ENCODE results near the gene OR6C4. TPM values are rescaled to one million over a fixed set of nuclear protein-coding genes. Genes with fewer than 3 reads are reported as not detected.
"Not testable (repeated sequence)": the region's sequence is repeated elsewhere in the genome, so short reads cannot be mapped to it uniquely, and the experiment has no call there.

The OR6C4 gene
- total and polyA plus RNA-seq, 2 experiments from 2014 or later: not detected

DNA sequence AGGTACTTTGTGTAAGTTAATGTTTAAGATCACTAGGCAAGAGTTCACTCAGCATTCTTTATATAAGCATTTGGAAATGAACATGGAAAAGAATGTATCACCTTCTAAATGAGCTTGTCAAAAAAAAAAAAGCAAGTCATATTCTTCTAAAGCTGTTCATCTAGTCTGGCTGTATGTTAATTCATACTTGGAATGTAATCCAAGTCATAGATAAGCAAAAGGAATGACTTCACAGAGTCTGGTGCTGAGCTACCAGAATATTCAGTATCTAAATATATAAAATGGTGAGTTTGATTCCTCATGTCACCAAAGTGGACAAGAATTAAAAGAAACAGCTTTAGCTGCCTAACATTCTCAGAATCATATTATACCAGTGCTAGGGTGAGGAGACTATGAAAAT is 4.9 kb downstream of the OR6C4 start:
- no peaks in the 10 kb centered on the region for H3F3A ChIP-seq (replicated peaks; ENCODE audit: low read depth)
- DNase-seq (ENCODE audit: low spot score) (no peak), ATAC-seq (no peak)
- H3K27ac ChIP-seq (ENCODE audit: low read depth): no peak overlapping the region
- H3K4me3 ChIP-seq: no peak overlapping the region
- no peaks in the 10 kb centered on the region for H3K4me1 ChIP-seq (ENCODE audit: insufficient read depth)
- H3K36me3 ChIP-seq (ENCODE audit: insufficient read depth): 0 out of 2 replicates have a peak, but pooled peaks cover 6% of the 10 kb centered on the region
- H3K27me3 ChIP-seq (ENCODE audit: insufficient read depth): no peaks in the 10 kb centered on the region
- no peaks in the 10 kb centered on the region for H3K27me3 Mint-ChIP-seq (ENCODE audit: insufficient read depth, low read depth, poor library complexity)
- peaks cover 28% of the 10 kb centered on the region for H3K9me3 Mint-ChIP-seq
- H3K4me2 ChIP-seq: no peak overlapping the region
- no peak overlapping the region for H2AFZ ChIP-seq
- no peaks in the 10 kb centered on the region for H3K79me2 ChIP-seq (replicated peaks; ENCODE audit: insufficient read depth)
- no peaks in the 10 kb centered on the region; the same call in 2 of the 3 replicates for H3K36me3 Mint-ChIP-seq (ENCODE audit: low read depth)
- H3K9me2 ChIP-seq (ENCODE audit: insufficient read depth): peaks cover 6% of the 10 kb centered on the region
- no peak overlapping the region for H3K27ac Mint-ChIP-seq
- TF ChIP-seq CREB1 (CRISPR knock-in tag; IDR thresholded peaks at IDR 0.05; ENCODE audit: low read depth): no peak
- no peak for TF ChIP-seq ZNF331 (CRISPR knock-in tag; IDR thresholded peaks at IDR 0.05; ENCODE audit: low read depth)
- TF ChIP-seq JUNB (IDR thresholded peaks at IDR 0.05; ENCODE audit: unreplicated experiment): no peak
- no peak for TF ChIP-seq ETS1 (IDR thresholded peaks at IDR 0.05)
- no peak for TF ChIP-seq ZNF462 (CRISPR knock-in tag; IDR thresholded peaks at IDR 0.05)
- TF ChIP-seq, protein P1, sequence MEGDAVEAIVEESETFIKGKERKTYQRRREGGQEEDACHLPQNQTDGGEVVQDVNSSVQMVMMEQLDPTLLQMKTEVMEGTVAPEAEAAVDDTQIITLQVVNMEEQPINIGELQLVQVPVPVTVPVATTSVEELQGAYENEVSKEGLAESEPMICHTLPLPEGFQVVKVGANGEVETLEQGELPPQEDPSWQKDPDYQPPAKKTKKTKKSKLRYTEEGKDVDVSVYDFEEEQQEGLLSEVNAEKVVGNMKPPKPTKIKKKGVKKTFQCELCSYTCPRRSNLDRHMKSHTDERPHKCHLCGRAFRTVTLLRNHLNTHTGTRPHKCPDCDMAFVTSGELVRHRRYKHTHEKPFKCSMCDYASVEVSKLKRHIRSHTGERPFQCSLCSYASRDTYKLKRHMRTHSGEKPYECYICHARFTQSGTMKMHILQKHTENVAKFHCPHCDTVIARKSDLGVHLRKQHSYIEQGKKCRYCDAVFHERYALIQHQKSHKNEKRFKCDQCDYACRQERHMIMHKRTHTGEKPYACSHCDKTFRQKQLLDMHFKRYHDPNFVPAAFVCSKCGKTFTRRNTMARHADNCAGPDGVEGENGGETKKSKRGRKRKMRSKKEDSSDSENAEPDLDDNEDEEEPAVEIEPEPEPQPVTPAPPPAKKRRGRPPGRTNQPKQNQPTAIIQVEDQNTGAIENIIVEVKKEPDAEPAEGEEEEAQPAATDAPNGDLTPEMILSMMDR (conservative IDR thresholded peaks at IDR 0.05; ENCODE audit: low read depth in 2 of 2): no peak
- no peak for TF ChIP-seq POLR2AphosphoS5 (IDR thresholded peaks at IDR 0.05; ENCODE audit: low read depth)
- TF ChIP-seq EZH2phosphoT487 (IDR thresholded peaks at IDR 0.05; ENCODE audit: unreplicated experiment): no peak
- H4K20me1 ChIP-seq (replicated peaks; ENCODE audit: insufficient read depth): no peaks in the 10 kb centered on the region
- H3K4me1 Mint-ChIP-seq: no peaks in the 10 kb centered on the region
- no peak overlapping the region for H3K4me3 Mint-ChIP-seq

- not testable (repeated sequence) for H3F3A ChIP-seq (replicated peaks; ENCODE audit: low read depth); H3K27me3 ChIP-seq (ENCODE audit: insufficient read depth)
Measured at GRCh38 chr12:55570060-55570459, 20.7 kb downstream of the OR6C4 start.

DNA sequence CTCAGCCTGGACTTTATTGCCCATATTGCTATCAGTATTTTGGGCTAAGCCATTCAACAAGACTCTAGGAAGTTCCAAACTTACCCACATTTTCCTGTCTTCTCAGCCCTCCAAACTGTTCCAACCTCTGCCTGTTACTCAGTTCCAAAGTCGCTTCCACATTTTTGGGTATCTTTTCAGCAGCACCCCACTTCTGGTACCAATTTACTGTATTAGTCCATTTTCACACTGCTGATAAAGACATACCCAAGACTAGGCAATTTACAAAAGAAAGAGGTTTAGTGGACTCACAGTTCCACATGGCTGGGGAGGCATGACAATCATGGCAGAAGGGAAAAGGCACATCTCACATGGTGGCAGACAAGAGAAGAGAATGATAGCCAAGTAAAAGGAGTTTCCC is 21.3 kb downstream of the OR6C4 start:
- H3K4me1 ChIP-seq (ENCODE audit: insufficient read depth); H3K27ac Mint-ChIP-seq; H3F3A ChIP-seq (replicated peaks; ENCODE audit: low read depth); H3K27ac ChIP-seq (ENCODE audit: low read depth); H3K79me2 ChIP-seq (replicated peaks; ENCODE audit: insufficient read depth); H3K36me3 ChIP-seq (ENCODE audit: insufficient read depth); H4K20me1 ChIP-seq (replicated peaks; ENCODE audit: insufficient read depth); H3K4me3 ChIP-seq; H2AFZ ChIP-seq; H3K27me3 Mint-ChIP-seq (ENCODE audit: insufficient read depth, low read depth, poor library complexity); H3K4me1 Mint-ChIP-seq; DNase-seq (ENCODE audit: low spot score); H3K9me2 ChIP-seq (ENCODE audit: insufficient read depth); H3K4me3 Mint-ChIP-seq; H3K27me3 ChIP-seq (ENCODE audit: insufficient read depth); H3K4me2 ChIP-seq; ATAC-seq: not testable (repeated sequence)
- Mint-ChIP-seq H3K36me3 (ENCODE audit: low read depth) (peaks cover 21% of the 10 kb centered on the region), H3K9me3 (peaks cover 54% of the 10 kb centered on the region)

More at GRCh38 chr12:55570060-55570459, 20.7 kb downstream of the OR6C4 start:
- DNase-seq (ENCODE audit: low spot score); H3K4me1 Mint-ChIP-seq; H3K9me2 ChIP-seq (ENCODE audit: insufficient read depth); H3K27ac Mint-ChIP-seq; H3K4me1 ChIP-seq (ENCODE audit: insufficient read depth); H3K79me2 ChIP-seq (replicated peaks; ENCODE audit: insufficient read depth); ATAC-seq; H3K4me2 ChIP-seq; H3K4me3 ChIP-seq; H3K27ac ChIP-seq (ENCODE audit: low read depth); H2AFZ ChIP-seq; H3K27me3 Mint-ChIP-seq (ENCODE audit: insufficient read depth, low read depth, poor library complexity); H4K20me1 ChIP-seq (replicated peaks; ENCODE audit: insufficient read depth); H3K36me3 ChIP-seq (ENCODE audit: insufficient read depth); H3K4me3 Mint-ChIP-seq: not testable (repeated sequence)
- Mint-ChIP-seq H3K9me3 (peaks cover 60% of the 10 kb centered on the region), H3K36me3 (ENCODE audit: low read depth) (peaks cover 21% of the 10 kb centered on the region)
